Stimulated activated CD8-positive, alpha-beta memory T cell treated with anti-CD3 and anti-CD28 coated beads, Interleukin-2, amount 100 ng/mL, for 1 hour (primary cell): ENCODE results near the gene RAD54L2.
"Not testable (repeated sequence)": the region's sequence is repeated elsewhere in the genome, so short reads cannot be mapped to it uniquely, and the experiment has no call there.

Source experiments
- DNase-seq, 2 donors: peaks; one replicate each; pipeline ENCODE4 v3.0.0-alpha.2; 2020; ENCODE audit warnings: low read depth in 2 of 2

The RAD54L2 gene

DNA sequence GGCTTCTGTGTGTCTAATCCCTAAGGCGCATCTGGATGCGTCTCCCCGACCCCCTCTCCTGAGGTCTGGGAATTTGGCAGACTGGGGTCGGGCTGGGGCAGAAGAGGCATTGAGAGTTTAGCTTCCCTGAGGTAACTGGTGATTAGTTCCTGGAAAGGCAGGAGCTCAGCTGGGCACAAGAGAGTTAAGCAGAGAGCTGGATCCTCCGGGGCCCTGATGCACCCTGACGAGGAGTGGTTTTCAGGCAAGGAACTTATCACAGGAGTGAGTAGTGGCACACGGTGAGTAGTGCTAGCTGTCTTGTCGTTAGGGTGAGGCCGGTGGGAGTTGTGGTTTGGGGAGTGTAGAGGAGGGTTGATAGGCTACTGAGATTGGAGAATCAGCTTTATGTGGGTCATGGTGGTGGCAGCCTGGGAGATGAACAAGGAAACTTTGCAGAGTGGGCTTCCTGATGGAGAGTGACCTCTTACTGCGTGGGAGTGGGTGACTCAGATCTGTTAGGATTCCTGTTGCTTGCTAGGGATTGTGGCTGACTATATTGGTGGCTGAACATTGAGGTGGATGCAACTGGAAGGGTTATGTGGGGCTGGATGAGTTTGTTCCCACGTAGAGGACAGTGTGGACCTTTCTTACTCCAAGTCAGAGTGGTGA, 897 bp downstream of the RAD54L2 start:
- no peak for DNase-seq

DNA sequence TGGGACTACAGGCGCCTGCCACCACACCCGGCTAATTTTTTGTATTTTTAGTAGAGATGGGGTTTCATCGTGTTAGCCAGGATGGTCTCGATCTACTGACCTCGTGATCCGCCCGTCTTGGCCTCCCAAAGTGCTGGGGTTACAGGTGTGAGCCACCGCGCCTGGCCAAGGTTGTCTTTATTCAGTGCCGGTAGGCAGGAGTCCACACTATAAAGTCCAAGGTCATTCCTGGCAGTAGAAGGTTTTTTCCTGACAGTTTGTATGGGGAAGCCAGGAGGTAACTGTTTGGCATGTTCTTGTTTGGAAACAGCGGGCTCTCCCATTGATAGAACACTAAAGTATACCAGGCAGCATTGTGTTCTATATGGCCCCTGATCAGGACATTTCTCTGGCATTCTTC, 4.1 kb downstream of the RAD54L2 start:
- not testable (repeated sequence) for DNase-seq

DNA sequence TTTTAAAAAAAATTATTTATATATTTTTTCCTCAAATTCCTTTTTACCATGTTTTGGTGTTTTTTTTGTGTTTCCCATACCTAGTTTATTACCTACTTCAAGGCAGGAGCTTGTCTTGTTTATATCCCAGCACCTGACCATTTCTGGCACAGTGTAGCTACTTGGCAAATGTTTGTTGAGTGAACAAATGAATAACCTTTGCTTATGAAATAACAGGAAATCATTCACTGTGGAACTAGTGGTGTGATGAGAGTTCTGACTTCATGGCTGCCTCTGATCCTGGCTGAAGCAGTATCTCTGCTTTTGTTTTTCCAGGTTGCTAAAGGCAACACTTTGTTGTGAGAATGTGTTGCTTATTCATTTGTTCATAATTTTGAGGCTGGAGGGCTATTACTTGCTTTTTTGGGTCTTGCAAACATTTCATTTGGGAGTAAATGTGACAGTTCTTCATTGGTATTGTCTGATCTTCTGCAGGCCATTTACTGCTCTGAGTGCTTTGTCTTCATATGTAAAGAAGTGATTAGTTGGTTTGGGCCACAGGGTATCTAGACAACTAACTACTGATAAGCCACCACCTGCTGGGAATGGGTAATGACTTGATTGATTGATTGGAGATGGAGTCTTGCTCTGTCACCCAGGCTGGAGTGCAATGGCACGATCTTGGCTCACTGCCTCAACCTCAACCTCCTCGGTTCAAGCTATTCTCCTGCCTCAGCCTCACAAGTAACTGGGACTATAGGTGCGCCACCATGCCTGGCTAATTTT, 5.7 kb downstream of the RAD54L2 start:
- DNase-seq = no peak

DNA sequence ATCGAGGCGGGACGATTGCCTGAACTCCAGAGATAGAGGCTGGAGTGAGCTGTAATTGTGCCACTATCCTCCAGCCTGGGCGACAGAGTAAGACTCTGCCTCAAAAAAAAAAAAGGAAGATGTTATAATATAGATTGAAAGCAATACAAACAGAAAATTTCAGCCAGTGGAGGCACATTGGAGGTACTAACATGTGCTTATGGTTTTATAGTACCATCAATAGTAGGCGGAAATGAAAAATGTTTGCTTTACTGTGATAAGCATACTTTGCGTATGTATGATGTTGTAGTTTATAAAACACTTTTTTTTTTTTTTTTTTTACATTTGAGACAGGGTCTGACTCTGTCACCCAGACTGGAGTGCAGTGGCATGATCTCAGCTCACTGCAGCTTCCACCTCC, 8.8 kb downstream of the RAD54L2 start:
- DNase-seq = no peak

DNA sequence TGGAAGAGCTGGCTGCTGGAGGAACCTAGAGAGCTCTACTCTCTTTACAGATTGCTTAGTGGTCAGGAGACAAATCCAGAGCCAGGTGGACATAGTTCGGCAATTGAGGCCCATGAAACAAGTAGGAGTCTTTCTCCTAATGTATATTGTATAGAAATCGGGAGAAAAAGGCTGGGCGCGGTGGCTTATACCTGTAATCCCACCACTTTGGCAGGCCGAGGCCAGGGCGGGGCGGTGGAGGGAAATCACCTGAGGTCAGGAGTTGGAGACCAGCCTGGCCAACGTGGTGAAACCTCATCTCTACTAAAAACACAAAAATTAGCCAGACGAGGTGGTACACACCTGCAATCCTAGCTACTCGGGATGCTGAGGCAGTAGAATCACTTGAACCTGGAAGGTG, 10.8 kb downstream of the RAD54L2 start:
- no peak for DNase-seq

DNA sequence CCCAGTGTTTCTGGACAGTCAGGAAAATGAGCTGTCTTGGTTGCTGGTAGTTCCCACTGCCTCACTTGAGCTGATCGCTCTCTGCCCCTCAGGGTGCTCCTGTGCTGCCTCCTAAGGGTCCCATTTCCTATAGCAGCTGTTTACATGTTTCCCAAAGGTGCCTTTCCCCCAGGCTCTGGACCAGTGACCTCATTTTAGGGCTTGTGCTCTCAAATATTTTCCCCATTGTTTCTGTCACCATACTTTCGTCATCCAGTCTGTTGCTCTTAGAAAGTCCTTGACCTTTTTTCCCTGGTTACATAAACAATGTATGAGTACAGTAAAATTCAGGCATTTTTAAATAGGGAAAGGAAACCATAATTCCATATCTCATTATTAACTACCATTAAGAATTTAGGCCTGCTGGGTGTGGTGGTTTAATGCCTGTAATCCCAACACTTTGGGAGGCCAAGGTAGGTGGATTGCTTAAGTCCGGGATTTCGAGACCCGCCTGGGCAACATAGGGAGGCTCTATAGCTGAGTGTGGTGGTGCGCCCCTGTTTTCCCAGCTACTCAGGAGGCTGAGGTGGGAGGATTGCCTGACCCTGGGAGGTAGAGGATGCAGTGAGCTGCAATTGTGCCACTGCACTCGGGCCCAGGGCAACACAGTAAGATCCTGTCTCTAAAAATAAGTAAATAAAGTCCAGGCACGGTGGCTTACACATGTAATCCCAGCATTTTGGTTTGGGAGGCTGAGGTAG, 11.7 kb downstream of the RAD54L2 start:
- DNase-seq = no peak

DNA sequence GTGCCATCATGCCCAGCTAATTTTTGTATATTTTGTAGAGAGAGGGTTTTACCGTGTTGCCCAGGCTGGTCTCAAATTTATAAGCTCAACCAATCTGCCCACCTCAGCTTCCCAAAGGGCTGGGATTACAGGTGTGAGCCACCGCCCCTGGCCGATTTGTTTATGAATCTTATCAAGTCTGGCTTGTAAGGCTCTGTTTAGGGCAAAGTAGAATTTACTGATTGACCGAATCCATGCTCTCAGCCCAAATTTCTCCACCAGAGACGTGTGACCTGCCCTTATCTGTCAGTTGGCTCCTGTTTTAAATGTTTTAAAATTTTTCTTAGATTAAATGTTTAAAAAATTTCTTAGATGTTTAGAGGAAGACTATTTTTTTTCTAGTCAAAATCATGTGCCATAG, 19.5 kb downstream of the RAD54L2 start:
- no peak for DNase-seq

DNA sequence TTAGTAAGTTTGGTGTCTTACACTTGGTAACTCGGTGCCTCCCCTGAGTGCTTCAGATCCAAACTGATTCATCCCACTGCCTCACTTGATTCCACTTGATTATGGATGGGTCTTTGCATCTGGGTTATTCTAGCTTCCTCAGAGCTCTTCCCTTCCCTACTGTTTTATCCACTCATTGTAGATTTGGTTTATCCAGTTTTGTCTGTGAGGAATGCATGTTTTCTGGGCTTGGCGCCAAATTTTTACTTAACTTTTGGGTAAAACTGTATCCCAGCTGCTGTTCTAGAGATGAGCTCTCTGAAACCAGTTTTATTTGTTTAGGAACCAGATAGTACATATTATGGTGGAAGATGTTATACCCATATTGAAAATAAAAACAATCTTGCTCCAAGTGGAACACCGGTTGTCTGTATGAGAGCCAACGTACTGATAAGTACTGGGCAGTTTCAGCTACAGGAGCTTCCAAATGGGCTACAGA, 20.9 kb downstream of the RAD54L2 start:
- DNase-seq = no peak

DNA sequence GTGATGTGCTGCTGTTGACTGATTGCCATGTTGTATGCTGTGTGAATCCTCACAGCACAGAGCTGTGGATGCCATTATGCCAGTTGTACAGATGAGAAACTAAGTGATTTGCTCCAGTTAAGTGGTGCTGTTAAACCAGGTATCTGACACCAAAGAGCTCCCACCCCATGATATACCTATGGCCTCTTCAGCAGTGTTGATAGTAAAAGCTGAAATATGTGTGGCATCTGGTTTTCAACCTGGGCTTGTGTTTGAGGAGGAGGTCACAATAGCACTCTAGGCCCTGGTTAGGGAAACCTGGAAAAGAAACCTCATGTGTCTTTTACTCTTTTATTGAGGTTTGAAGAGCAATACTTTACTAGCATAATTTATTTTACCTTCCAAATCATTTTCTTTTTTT, 21.4 kb downstream of the RAD54L2 start:
- no peak for DNase-seq

DNA sequence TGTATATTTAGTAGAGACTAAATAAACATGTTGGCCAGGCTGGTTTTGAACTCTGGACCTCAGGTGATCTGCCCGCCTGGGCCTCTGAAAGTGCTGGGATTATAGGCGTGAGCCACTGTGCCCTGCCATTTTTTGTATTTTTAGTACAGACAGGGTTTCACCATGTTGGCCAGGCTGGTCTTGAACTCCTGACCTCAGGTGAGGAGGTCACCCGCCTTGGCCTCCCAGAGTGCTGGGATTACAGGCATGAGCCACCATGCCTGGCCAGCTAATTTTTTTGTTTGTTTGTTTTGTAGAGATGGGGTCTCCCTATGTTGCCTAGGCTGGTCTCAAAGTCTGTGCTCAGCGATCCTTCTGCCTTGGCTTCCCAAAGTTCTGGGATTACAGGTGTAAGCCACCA, 23.9 kb downstream of the RAD54L2 start:
- DNase-seq = not testable (repeated sequence)

DNA sequence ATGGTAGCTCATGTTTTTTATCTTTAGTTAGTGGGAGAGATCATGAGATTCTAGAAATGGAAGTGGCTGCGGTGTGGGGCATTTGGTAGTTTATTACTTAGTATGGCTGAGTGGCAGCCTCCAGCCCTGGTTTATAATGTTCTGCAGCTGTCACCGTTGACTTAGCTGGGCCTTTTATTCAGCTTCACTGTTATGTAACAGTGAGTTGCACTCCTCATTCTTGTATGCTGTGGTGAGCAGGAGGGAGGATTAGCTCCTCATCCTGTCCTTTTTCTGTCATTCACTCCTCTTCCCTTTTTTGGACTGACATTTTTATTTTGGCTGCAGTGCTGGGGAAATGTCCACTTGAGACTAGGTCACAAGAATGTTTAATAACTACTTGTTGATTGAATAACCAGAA, 29.5 kb downstream of the RAD54L2 start:
- DNase-seq = no peak

DNA sequence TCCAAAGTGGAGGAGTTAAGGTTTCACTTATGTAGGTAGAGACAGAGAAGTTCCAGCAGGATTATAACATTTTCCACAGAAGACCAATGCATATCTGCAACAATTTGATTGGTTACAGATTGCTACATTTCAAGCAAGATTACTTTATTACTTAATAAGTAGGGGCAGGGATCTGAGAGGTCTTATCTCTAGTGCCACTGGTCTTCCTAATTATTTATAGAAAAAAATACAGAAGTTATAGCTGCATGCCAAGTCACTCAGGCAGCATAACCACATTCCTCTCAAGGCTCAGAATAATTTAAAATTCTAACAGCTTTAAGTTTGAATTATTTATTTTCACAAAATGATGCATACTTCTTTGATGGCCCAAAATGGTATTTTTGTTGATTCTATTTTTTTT, 30.5 kb downstream of the RAD54L2 start:
- DNase-seq = no peak

DNA sequence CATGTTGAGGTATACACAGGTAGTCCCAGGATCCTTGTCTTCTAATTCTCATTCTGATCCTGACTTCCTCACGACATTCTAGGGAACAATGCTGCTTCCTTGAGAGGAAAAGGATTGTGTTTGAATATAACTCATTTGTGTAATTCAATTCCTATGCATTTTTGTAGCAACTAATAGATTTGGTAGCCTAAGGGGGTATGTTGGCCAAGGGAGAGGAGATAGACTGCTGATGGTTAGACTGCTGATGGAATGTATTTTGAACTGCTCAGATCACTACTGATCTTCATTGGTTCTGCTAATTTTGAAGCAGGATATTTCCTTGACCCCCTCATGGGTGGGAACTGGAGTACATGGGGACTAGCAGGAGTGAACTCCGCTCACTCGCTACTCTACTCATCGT, 39.7 kb downstream of the RAD54L2 start:
- DNase-seq = no peak

DNA sequence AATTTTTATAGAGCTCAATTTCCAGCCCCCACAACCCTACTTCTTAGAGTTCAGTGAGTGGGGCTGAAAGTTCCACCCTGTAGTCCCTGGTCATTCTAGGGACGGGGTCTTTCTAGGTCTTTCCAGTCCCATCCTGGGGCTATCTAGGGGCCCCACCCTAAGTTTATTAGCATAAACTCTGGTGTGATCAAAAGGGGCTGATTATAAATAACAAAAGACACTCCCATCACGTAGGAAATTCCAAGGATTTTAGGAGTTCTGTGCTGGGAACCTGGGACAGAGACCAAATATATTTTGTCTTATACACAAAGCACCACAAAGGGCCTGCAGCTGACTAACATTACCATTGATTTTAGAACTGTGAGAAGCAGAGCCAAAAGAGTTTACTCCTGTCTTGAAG, 41.9 kb downstream of the RAD54L2 start:
- no peak for DNase-seq

DNA sequence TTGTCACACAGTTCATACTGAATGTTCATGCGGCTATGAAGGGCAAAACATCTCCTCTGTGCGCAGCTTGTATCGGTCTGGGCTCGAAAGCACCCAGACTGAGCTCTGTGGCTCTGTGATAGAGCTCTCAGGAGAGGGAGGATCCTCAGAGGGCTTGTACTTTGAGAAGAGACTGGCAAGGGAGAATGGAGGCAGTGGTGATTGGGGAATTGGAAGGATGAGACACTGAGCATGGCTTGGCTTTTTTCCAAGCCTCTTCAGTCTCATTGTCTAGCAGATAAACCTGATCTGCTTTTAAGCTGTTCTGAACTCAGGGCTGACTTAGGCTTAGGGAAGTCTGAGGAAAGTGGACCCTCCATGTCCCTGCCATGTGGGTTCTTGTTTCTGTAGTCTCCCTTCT, 43.0 kb downstream of the RAD54L2 start:
- no peak for DNase-seq

DNA sequence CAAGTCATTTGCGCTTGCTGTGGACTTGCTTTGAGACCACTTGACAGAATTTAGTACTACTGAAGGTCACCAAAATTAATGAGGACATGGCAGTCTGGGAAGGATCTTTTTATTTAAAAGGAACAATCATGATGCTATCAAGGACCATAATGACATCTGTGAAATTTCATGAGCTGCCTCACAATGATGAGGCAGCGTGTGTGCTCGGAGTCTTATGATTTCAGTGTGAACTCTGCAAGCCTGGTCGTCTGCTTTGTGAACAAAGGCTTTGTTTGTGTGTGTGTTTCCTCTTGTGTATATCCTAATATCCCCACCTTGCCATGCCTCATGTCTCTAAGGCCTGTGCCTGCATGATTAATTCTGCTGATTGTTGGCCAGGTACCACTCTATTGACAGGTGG, 46.7 kb downstream of the RAD54L2 start:
- DNase-seq = no peak

DNA sequence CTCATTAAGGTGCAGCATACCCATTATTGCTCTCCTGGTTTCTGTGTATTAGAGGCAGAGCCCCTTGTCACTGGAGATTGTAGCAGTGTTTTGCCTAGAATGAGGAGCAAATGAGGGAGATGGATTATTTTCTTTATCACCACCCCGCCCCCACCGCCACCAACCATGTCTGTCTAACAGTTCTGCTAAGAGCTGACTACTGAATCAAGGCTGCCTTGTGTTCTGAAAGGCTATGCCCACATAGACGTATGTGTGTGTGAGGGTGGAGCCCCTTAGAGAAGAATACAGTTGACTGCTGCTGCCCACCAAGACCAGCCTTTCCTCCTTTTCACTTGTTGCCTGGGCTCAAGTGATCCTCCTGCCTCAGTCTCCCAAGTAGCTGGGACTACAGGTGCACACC, 47.4 kb downstream of the RAD54L2 start:
- DNase-seq = no peak
